Loucy (cell line): ENCODE measurements around the gene ADGRL3.

ENCODE experiments used
- EZH2phosphoT487 ChIP-seq: fragments of 200-600 bp; IDR thresholded peaks from 2 replicates; pipeline ENCODE4 v1.6.1; 2018; ENCODE audit warnings: antibody characterized with exemption, mild to moderate bottlenecking, moderate library complexity, borderline replicate concordance
- TF ChIP-seq, protein P1 (sequence below): fragments of 200-600 bp; sonication (generic); conservative IDR thresholded peaks from 2 replicates; pipeline ENCODE4 v1.5.1; 2014; ENCODE audit warnings: mild to moderate bottlenecking, antibody characterized with exemption, low read length

DNA sequence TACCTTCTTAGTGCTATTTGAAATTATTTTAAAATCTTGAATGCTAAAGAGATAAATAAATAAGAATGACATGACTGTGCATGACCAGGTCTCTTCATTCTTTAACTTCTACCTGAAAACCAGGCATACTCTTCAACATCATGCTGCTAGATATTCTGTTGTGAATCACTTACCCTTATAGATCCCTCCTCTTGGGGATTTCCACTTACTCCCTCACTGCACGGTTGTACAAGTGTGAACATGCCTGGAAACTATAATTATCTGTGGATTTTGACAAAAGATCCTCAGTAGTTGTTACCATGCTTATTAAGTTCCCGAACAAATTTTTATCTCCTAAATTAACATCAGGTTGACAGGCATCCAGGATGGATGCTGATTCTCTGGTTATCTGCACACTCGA, 54.3 kb downstream of the ADGRL3 start:
- TF ChIP-seq, protein P1, sequence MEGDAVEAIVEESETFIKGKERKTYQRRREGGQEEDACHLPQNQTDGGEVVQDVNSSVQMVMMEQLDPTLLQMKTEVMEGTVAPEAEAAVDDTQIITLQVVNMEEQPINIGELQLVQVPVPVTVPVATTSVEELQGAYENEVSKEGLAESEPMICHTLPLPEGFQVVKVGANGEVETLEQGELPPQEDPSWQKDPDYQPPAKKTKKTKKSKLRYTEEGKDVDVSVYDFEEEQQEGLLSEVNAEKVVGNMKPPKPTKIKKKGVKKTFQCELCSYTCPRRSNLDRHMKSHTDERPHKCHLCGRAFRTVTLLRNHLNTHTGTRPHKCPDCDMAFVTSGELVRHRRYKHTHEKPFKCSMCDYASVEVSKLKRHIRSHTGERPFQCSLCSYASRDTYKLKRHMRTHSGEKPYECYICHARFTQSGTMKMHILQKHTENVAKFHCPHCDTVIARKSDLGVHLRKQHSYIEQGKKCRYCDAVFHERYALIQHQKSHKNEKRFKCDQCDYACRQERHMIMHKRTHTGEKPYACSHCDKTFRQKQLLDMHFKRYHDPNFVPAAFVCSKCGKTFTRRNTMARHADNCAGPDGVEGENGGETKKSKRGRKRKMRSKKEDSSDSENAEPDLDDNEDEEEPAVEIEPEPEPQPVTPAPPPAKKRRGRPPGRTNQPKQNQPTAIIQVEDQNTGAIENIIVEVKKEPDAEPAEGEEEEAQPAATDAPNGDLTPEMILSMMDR = no peak
- TF ChIP-seq EZH2phosphoT487 = no peak
